GM19193 (cell line): ENCODE measurements around the gene DEFB123.

ENCODE experiments used
- POLR2A ChIP-seq: IDR thresholded peaks from 4 replicates; pipeline ENCODE4 v1.6.1; 2011; ENCODE audit not compliant: insufficient read depth, insufficient read length; ENCODE audit errors: extremely low read depth

Gene DEFB123

DNA sequence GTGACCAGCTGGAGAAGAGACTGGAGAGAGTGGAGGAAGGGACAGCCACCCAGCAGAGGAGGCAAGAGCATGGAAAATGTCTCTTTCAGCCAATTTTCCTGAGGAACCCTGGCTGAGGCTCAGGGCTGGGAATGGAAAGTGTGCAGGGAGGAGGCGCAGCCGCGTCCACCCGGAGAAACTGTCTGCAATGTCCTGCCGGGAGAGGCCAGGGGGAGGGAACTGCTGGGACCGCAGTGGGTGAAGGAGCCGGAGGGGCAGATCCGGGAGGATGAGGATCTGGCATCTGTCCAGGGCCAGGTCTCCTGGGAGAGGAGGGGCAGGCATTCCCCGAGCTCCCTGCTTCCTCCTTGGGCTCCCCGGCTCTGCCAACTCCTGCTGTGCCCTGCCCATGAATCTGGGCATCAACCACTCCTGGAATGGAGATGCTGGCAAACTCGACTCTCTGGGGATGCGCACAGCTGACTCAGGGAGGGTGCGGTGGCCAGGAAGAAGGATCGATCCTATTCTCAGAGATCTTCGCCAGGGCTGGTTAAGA is 56.4 kb downstream of the DEFB123 start:
- no peak for TF ChIP-seq POLR2A

DNA sequence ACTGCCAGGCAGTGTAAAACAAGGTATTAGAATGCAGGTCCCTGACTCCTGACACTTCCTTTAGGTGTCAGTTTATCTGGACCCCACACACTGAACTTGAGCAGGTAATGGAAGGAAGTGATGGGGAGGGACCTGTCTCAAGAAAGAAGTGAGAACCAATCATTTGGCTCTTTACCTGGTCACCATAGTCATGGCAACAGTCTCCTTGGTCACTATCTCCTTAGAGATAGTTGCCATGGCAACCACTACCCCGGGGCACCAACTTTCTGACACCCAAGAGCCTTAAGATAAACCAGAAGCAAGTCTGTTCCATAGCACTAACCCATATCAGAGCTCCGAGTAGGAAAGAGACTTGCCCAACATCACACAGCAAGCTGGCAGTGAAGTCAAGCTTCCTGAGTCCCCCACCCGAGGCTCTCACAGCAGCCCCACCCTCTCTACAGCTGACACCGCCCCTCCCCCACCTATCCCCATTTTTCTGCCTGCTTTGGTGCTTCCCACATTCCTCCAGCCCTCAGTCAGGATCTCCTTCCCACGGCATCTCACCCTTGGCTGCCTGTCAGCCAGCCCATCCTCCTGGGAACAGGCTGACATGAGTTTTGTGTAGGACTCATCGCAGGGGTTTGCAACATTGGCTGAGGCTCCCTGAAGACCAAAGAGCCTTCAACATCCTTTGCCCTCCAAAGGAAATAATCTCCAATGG is 57.6 kb downstream of the DEFB123 start:
- no peak for TF ChIP-seq POLR2A
